CD4-positive, alpha-beta T cell treated with Interleukin-6 for 4 hours (primary cell): ENCODE results near the gene ST7.
"Not testable (repeated sequence)": the region's sequence is repeated elsewhere in the genome, so short reads cannot be mapped to it uniquely, and the experiment has no call there.

ENCODE experiments used
- DNase-seq: peaks from one replicate; pipeline ENCODE4 v3.0.0-alpha.2; 2020; ENCODE audit warnings: mixed read lengths

The ST7 gene

DNA sequence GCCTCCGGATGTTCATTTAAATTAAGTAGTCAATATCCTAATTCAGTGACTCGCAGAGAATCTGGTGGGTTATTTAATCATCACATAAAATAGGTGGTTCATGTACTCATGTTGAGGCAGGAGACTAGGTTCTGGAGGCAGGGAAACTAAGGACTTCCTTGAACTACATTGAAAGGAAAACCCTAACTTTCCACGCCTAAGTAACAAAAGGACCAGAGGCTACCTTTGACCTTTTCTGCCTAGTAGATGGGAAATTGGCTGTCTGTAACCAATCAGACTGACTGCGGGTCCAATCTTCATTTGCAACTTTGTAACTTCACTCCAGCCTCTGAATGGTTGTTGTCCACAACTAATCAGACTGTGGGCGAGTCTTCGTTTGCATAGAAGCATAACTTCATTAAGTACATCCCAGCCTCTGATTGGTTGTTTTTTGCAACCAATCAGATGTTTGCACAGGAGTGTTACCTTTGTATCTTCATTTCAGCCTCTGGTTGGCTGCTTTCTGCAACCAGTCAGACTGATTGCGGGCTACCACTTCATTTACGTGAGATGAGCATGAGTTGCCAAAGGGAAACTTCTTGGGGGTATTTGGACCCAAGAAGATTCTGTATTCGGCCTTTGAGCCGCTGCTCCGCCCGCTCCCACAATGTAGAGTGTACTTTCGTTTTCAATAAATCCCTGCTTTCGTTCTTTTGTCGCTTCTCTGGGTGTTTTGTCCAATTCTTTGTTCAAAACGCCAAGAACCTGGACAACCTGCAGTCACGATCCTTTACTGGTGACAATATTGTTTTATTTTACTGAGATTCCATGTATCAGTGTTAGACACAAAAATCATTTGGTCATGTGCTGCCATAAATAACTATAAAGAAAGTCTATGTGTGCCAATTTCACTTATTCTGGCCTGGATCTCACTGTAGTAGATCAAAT, 1.7 kb upstream of the ST7 start:
- DNase-seq: no peak

DNA sequence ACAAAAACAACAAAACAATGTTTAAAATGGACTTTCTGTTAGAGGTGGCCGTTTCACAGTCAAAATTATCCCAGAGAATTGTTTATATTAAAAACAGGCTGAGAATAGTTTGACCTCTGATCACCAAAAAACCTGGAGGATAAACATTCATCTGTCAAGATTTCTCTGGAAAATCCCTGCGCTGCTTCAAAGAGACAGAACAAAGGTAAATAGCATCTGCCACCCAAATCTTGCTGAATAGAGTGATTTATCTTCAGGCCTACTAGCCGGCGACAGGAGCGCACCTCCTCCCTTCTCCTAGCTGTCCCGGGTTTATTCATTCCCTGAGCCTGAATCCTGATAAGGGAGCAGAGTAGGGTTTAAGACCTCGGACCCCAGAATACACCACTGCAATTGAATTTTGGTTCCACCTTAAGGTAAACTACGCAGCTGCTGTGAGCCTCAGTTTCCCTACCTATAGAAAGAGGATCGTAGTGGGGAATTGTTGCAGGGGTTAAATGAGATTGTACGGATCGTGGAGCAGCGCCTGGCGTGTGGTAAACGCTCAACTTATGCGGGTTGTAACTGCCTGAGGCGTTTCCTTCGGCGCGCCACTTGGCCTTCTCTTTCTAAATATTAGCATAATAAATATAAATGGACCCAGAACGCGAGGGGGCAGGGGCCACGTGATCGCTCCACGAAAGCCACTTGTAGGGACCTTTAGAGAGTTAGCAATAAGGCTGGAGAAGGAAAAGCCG, 498 bp upstream of the ST7 start:
- no peak for DNase-seq

GRCh38 chr7:116953906-116954838, 871 bp downstream of the ST7 start:
- DNase-seq: no peak

DNA sequence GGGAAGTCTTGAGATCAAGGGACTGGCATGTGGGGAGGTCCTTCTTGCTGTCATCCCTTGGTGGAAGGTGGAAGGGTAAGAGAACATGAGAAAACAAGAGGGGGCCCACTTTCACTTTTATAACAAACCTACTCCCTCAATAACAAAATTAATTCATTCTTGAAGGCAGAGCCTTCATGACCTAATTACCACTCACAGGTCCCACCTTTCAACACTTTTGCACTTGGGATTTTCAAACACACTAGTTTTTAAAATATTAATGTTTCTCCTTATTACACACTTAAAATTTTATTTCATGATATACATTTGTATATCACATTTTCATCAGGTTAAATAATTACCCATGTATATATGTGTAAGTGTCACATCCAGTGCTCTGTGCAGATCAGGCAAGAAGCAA, 2.0 kb downstream of the ST7 start:
- no peak for DNase-seq

DNA sequence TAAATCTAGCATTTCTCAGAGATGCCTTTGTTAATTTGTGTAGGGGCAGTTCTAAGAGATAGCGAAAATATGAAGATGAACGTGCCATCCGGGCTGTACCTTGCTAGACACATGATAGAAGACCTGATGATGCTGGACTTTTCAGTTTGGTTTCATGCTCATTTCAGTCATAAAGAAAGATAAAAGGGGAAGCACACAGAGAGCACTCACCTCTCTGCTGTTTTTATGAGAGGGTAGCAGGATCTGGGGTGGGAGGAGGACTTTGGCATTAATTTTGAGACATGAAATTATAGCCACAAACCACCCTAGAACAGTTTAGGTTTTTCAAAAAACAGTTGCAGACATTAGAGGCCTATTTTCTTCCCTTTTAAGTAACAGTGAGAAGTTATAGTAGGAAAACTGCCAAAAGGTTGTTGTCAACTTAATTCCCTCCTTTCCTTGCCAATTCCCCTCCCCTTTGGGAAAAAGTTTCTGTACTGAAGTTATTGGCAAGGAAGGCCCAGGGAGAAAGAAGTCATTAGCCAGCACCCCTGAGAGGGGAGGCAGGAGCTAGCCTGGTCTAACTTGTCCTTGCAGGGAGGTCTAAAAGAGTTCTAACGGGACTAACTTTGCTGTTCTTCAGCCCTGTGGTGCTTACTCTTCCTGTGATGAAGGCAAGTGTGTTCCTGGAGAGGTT, 2.6 kb downstream of the ST7 start:
- DNase-seq: no peak

DNA sequence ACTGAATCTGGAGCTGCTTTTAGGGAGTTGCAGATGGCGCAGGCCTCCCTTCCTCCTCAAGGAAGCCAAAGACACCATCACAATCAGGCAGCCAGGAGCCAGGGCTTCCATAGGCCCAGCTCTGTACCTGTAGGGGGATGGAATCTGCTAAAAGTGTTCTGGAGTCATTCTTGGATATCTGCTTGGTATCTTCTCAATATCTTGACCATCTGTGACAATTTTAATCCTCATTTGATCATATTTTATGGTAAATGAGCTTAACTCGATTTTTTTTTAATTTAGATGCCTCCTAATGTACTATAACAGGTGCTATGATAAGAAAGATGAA, 3.1 kb downstream of the ST7 start:
- DNase-seq: no peak

DNA sequence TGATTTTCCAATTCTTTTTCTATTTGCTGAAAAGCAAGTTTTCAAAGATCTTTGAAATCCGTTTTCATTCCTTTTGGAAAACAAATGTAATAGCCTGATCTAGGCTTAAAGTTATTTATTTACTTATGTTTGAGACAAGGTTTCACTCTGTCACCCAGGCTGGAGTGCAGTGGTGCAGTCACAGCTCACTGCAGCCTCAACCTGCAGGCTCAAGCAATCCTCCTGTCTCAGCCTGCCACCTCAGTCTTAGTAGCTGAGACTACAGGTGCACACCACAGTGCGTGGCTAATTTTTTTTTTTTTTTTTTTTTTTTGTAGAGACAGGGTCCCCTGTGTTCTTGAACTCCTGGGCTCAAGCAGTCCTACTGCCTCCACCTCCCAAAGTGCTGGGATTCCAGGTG, 4.6 kb downstream of the ST7 start:
- no peak for DNase-seq

GRCh38 chr7:116961966-116962673, 8.8 kb downstream of the ST7 start:
- DNase-seq: not testable (repeated sequence)

DNA sequence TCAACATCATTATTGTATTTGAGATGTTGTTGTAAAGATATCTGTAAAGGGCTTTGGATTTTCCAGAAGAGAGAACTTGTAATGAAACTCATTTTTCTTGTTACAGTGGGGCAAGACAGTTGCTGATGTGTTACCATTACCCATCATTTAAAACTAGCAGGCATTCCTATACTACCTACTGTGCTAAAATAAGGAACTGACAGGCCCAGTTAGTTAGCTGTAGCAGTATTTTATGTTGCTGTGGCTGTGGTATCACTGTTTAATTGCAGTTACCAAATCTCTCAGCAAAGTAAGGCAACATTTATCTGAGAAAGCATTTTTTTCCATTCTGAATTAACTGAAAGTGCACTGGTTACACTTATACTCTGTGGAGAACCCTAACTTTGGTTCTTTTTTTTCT, 9.9 kb downstream of the ST7 start:
- no peak for DNase-seq

DNA sequence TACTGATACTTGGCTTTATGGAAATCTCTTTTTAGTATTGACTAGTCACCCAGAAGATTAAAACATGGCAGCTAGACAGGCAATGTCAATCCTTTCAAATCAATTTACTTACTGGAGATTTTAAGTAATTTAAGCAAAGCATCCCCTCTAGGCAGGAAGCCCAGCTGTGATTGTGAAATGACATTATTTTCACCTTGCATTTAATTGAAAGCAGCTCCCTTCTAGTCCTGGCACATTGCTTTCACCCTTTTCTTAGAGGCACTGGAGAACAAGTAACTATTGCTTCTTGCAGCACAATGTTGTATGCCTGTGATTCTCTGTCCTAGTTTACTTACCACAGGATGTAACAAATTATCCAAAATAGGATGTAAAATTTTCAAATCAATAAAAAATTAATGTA, 13.3 kb downstream of the ST7 start:
- DNase-seq: no peak

GRCh38 chr7:116967254-116967922, 14.1 kb downstream of the ST7 start:
- no peak for DNase-seq

DNA sequence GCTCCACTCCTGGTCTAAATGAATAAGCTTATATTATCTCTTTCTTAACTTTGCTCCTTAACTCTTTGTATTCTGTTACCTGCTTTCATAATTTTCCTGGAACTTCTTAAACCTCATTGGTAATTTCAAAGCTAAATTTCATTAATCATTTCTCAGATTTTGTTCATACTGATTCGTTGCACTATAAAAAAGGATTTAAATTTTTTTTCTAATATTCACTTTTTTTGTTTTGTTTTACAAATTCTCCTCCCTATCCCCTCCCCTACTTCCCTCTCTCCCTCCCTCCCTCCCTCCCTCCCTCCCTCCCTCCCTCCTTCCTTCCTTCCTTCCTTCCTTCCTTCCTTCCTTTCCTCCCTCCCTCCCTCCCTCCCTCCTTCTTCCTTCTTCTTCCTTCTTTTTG, 14.7 kb downstream of the ST7 start:
- DNase-seq: no peak

DNA sequence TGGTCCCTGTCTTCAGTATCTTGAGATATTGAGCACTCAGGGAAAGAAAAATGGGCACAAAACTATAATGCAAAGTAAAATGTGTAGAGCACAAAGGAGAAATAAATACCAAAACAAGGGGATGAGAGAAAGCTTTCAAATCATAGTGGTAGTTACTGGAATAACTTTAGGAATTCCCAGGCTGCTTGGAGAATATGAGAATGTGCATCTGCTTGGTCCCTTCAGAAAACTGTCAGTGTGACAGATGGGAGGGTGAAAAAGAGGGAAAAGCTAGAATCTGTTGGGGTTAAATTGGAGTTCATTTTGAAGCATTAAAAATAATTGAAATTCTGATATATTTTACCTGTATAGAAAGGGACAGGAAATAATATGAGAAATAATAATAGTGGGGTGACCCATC, 15.3 kb downstream of the ST7 start:
- DNase-seq: no peak

DNA sequence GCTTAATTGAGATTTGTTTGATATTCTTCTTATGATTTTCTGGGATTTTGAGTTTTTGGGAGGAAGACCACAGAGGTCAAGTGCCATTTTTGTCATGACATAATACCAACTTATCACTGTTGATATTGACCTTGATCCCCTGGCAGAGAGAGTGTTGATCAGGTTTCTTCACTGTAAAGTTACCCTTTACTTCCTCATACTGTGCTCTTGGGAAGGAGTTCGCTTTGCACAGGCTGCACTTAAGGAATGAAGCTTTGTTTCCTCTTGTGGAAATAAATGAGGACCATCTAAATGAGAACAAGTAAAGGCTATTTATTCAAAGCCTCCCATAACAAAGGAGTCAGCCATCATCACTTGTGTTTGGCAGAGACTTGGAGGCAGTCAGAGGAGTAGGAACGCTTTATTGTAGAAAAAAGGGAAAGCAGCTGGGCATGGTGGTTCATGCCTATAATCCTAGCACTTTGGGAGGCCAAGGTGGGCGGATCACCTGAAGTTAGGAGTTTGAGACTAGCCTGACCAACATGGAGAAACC, 16.1 kb downstream of the ST7 start:
- no peak for DNase-seq

DNA sequence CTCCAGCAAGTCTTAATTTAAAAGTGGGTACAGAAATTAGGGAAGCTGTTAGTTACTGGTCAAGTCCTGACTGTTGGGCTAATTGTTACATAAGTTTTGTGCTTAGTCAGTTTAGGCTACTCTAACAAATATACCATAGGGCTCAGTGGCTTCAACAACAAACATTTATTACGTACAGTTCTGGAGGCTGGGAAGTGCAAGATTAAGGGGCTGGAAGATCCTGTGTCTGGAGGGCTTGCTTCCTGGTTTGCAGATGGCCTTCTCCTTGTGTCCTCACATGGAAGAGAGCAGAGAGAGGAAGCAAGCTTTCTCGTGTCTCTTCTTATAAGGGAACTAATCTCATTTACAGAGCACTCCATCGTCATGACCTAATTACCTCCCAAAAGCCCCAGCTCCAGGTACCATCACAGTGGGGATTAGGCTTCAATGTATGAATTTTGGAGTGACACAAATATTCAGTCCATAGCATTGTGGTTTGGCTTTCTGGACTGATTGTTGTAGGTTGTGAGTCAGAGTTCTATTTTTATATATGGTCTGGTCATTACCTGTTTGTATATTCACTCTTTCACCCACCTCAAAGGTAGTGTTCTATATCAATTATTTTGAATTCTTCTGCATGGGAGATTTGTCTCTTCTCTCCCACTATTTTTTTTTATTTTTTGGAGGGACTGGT, 17.1 kb downstream of the ST7 start:
- no peak for DNase-seq

DNA sequence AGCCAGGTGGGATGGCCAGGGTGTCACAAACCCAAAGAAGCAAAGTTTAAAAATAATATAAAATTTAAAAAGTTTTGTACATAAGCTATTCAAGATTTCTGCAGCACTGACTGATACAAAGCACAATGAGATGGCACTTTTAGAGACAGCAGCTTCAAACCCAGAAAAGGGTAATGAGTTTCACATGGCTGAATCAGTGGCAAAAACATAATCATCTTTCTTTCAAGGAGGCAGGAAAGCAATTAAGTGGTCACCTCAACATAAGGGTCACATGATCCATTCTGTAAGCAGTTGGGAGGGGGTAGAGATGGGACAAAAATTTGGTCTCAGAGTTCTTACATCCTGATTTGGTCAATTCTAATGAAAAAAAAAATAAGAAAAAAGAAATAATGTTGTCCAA, 17.9 kb downstream of the ST7 start:
- DNase-seq: not testable (repeated sequence)

- no peak for DNase-seq
Measured at GRCh38 chr7:116971869-116972268, 18.6 kb downstream of the ST7 start.

- DNase-seq: not testable (repeated sequence)
Measured at GRCh38 chr7:116975024-116975423, 21.7 kb downstream of the ST7 start.

DNA sequence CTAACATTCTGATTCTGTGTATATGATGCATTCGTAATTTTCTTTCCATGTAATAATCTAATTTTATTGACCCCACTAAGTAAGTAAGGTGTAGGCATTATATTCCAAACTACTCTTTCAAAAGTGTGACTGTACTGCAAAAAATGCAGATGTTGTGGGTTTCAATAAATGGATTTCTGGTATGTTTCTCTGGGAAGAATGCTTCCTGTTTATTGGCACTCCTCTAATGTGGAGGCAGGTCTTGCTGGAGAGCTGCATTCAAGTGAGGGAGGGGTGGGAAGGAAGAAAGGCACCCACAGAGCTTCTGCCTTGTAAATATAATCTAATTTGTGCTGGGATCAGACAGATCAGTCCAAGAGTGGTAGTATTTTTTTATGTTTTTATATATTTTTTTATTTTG, 23.9 kb downstream of the ST7 start:
- DNase-seq: no peak

- DNase-seq: no peak
Measured at GRCh38 chr7:116978006-116978405, 24.7 kb downstream of the ST7 start.

DNA sequence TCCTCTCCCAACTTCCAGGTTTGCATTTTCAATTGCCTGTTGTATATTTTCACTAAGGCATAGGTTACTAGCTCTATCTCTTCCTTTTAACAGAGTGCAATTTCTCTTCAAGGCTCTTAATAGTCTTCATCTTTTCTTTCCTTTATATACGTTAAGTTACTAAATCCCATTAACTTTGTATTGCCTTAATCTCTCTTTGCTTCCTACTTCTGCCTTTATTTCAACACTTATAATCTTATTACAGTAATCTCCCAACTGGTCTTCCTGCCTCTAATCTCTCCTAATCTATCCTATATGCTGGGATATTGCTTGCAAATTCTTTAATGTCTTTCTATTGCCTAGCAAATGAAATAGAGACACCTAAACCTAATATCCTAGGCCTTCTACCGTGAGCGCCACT, 26.1 kb downstream of the ST7 start:
- no peak for DNase-seq
